ENCODE results near the gene C1orf105.

GRCh38 chr1:172442843-172443565, 22.5 kb downstream of the C1orf105 start:
- TF ChIP-seq CTCF (IDR thresholded peaks at IDR 0.05; ENCODE audit: low read depth, low read length, missing input control) (no peak), ZBTB33 (IDR thresholded peaks at IDR 0.05) (no peak), REST (IDR thresholded peaks at IDR 0.05) (no peak), TAF1 (conservative IDR thresholded peaks at IDR 0.05) (no peak), GABPA (IDR thresholded peaks at IDR 0.05 in 1 of 2, conservative IDR thresholded peaks at IDR 0.05 in 1 of 2) (no peak), FOXA1 (IDR thresholded peaks at IDR 0.05) (no peak), SP1 (IDR thresholded peaks at IDR 0.05) (no peak), RAD21 (IDR thresholded peaks at IDR 0.05) (no peak), MAX (IDR thresholded peaks at IDR 0.05) (no peak), RXRA (IDR thresholded peaks at IDR 0.05) (no peak), YY1 (IDR thresholded peaks at IDR 0.05) (no peak)
